ENCODE results near the gene BRWD1.
A peak's percentile ranks its signal among the peaks of the same experiment; 100 is the strongest.

- TF ChIP-seq CTCF (IDR thresholded peaks at IDR 0.05; ENCODE audit: poor library complexity, severe bottlenecking): no peak
- no peak for TF ChIP-seq REST (IDR thresholded peaks at IDR 0.05; ENCODE audit: borderline replicate concordance)
- TF ChIP-seq POLR2AphosphoS5 (IDR thresholded peaks at IDR 0.05): peak; percentile 20
- TF ChIP-seq TAF1 (IDR thresholded peaks at IDR 0.05; ENCODE audit: low read depth): no peak
These were observed 129.1 kb downstream of the BRWD1 start for GRCh38 chr21:39184050-39184980.

Measured in neural cell (in vitro differentiated cells).